Nephron (organoid): Measurements from ENCODE around the gene GALK2.
A peak's percentile ranks its signal among the peaks of the same experiment; 100 is the strongest.

ENCODE experiments used
- H3K27ac Mint-ChIP-seq, 3 experiments: 2 replicates each; pipeline ENCODE4 v1.8.0; 2020; ENCODE audit warnings: mixed read lengths in 3 of 3, mild to moderate bottlenecking in 2 of 3, moderate library complexity in 1 of 3
- H3K27me3 Mint-ChIP-seq: 2 replicates; pipeline ENCODE4 v1.8.0; 2021; ENCODE audit warnings: low read depth, mild to moderate bottlenecking, moderate library complexity, mixed read lengths
- H3K36me3 Mint-ChIP-seq: 2 replicates; pipeline ENCODE4 v1.8.0; 2020; ENCODE audit warnings: low read depth, mixed read lengths
- H3K4me1 Mint-ChIP-seq: 2 replicates; pipeline ENCODE4 v1.8.0; 2020; ENCODE audit warnings: mixed read lengths
- H3K4me3 Mint-ChIP-seq, 3 experiments: 2 replicates each; pipeline ENCODE4 v1.8.0; 2020; ENCODE audit warnings: mild to moderate bottlenecking in 3 of 3, mixed read lengths in 3 of 3, moderate library complexity in 2 of 3
- H3K9me3 Mint-ChIP-seq: 2 replicates; pipeline ENCODE4 v1.8.0; 2020; ENCODE audit warnings: mixed read lengths
- CTCF ChIP-seq, 3 experiments: fragments of 200-600 bp; sonication (generic); IDR thresholded peaks; one replicate each; pipeline ENCODE4 v1.5.0; 2021; ENCODE audit warnings: antibody characterized with exemption in 3 of 3; ENCODE audit not compliant: unreplicated experiment in 3 of 3

GALK2 gene

DNA sequence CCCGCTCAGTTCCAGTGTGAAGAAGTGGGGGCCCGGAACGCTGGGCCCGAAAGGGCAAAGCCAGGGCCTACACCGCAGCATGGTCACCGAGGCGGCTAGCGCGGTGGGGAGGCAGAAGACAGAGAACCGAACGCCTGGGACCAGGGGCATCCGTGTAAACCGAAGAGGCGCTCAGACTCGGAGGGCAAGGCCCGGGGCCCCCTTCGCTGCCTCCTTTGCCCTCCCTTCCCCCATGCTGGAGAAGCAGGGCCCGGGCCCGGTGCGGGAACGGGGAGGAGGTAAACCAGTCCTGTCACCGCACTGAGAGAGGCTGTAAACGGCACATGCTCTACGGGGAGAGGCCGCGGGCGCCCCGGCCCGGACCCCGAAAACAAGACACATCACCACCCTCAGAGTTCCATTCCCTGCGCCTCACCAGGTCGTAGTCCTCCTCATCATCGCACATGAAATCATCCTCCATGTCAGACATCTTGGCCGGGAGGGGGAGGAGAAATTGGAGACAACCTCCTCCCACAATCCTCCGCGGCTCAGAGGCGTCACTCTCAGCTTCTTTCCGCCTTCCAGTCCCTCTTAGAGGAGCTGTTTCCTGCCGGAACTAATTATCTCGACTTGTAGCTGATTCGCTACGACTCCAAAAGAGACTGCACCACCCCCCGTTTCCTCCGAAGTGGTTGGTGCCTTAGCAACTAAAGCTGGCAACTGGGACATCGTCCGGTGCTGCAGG, 14.8 kb upstream of the GALK2 start, which contains the start of gene COPS2:
Gene COPS2, minus strand, starts transcription at position 490 of the 724 bp plus-strand sequence. Its CDS starts 21 bp downstream, at position 469.
- Mint-ChIP-seq H3K27ac (peak within 1 kb of the TSS; percentile 95 to 99 (median 99)), H3K27me3 (no peaks in the 10 kb centered on the region), H3K4me1 (peaks cover 35% of the 10 kb centered on the region), H3K36me3 (no peaks in the 10 kb centered on the region), H3K4me3 (peak within 1 kb of the TSS; percentile 99 to 100 (median 99)), H3K9me3 (no peaks in the 10 kb centered on the region)
- TF ChIP-seq CTCF (IDR thresholded peaks at IDR 0.05; ENCODE audit: unreplicated experiment in 3 of 3) = no peak

GRCh38 chr15:49155834-49156627, 14.0 kb upstream of the GALK2 start:
- H3K4me1 Mint-ChIP-seq = peaks cover 35% of the 10 kb centered on the region
- no peaks in the 10 kb centered on the region for H3K9me3 Mint-ChIP-seq
- H3K27ac Mint-ChIP-seq = peak overlapping the region; percentile 95 to 99 (median 99)
- no peaks in the 10 kb centered on the region for H3K27me3 Mint-ChIP-seq
- no peaks in the 10 kb centered on the region for H3K36me3 Mint-ChIP-seq
- H3K4me3 Mint-ChIP-seq = peak overlapping the region; percentile 99 to 100 (median 99)
- TF ChIP-seq CTCF (IDR thresholded peaks at IDR 0.05; ENCODE audit: unreplicated experiment in 3 of 3) = no peak

DNA sequence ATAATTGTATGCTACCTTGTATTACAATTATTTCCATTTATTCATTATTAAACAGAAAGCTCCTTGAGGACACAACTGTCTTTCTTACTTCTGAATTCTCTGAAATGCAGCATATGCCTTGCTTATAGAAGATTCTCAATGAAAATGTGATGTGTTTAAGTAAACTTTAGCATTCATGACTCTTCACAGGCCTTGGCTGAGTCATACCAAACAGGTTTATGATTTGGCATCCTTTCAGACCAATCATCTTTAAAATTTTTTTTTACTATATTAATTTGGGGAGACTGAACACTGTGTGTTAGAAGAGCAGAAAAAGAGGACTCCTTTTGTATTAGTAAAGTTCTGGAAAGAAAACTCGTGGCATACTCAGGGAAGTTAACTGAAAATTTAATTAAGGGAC, 6.4 kb upstream of the GALK2 start:
- no peaks in the 10 kb centered on the region for H3K27me3 Mint-ChIP-seq
- no peak for TF ChIP-seq CTCF (IDR thresholded peaks at IDR 0.05; ENCODE audit: unreplicated experiment in 3 of 3)

GRCh38 chr15:49164865-49165264, 5.2 kb upstream of the GALK2 start:
- Mint-ChIP-seq H3K4me3 (no peak overlapping the region), H3K27ac (no peak overlapping the region), H3K4me1 (peaks cover under 1% of the 10 kb centered on the region), H3K9me3 (no peaks in the 10 kb centered on the region), H3K27me3 (no peaks in the 10 kb centered on the region), H3K36me3 (peaks cover 19% of the 10 kb centered on the region)
- TF ChIP-seq CTCF (IDR thresholded peaks at IDR 0.05; ENCODE audit: unreplicated experiment in 3 of 3) = no peak

More for the DNA sequence above, 6.4 kb upstream of the GALK2 start:
- no peaks in the 10 kb centered on the region for H3K4me1 Mint-ChIP-seq
- peaks cover 19% of the 10 kb centered on the region for H3K36me3 Mint-ChIP-seq
- H3K9me3 Mint-ChIP-seq = no peaks in the 10 kb centered on the region
- no peak overlapping the region for H3K27ac Mint-ChIP-seq
- no peak overlapping the region for H3K4me3 Mint-ChIP-seq

DNA sequence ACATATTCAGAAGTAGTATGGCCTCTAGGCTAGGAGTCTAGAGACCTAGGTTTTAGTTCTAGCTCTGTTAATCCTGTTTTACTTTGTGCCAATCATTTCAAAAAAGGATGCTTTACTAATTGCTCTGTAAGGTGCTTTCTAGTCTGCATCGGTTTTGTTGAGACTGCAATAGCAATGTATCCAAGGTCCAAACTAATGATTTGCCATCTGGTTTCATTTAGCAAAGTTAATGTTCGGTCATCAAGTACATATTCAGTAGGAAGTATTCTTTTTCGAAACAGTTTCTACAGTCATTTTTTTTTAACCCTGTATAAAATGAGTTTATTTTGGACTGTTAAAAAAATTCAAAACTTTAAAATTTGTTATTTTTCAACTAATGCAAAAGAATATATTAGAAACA, 2.0 kb upstream of the GALK2 start:
- peaks cover 15% of the 10 kb centered on the region for H3K4me1 Mint-ChIP-seq
- no peak overlapping the region for H3K27ac Mint-ChIP-seq
- no peaks in the 10 kb centered on the region for H3K27me3 Mint-ChIP-seq
- H3K9me3 Mint-ChIP-seq = no peaks in the 10 kb centered on the region
- TF ChIP-seq CTCF (IDR thresholded peaks at IDR 0.05; ENCODE audit: unreplicated experiment in 3 of 3) = no peak
- H3K4me3 Mint-ChIP-seq = no peak overlapping the region
- H3K36me3 Mint-ChIP-seq = peaks cover 10% of the 10 kb centered on the region
